LNCaP clone FGC (cell line): ENCODE results near the gene GOLGA3.

Experiments
- DNase-seq: peaks from one replicate; pipeline ENCODE4 v3.0.0-alpha.2; 2011; ENCODE audit warnings: low read depth
- H3K4me3 ChIP-seq: 2 replicates; pipeline ENCODE4 v1.5.1; 2011; ENCODE audit warnings: mild to moderate bottlenecking, low read depth, low read length, control low read depth
- CTCF ChIP-seq: IDR thresholded peaks from 2 replicates; pipeline ENCODE4 v1.5.1; 2012; ENCODE audit warnings: mild to moderate bottlenecking; ENCODE audit not compliant: control insufficient read depth, insufficient read depth; ENCODE audit errors: extremely low read depth

Gene GOLGA3

GRCh38 chr12:132735496-132735895 is 93.2 kb downstream of the GOLGA3 start:
- DNase-seq, result no peak
- no peak for TF ChIP-seq CTCF
- no peak overlapping the region for H3K4me3 ChIP-seq

GRCh38 chr12:132734206-132734605 is 94.5 kb downstream of the GOLGA3 start:
- DNase-seq, result no peak
- no peak overlapping the region for H3K4me3 ChIP-seq
- no peak for TF ChIP-seq CTCF

- DNase-seq, result no peak
- TF ChIP-seq CTCF, result no peak
These were observed 97.1 kb downstream of the GOLGA3 start for GRCh38 chr12:132731574-132731973.

GRCh38 chr12:132730353-132730752 is 98.3 kb downstream of the GOLGA3 start:
- no peak for TF ChIP-seq CTCF
- no peak overlapping the region for H3K4me3 ChIP-seq
- no peak for DNase-seq

More at GRCh38 chr12:132731574-132731973, 97.1 kb downstream of the GOLGA3 start:
- no peak overlapping the region for H3K4me3 ChIP-seq

GRCh38 chr12:132729541-132730320 is 98.9 kb downstream of the GOLGA3 start:
- no peak overlapping the region for H3K4me3 ChIP-seq
- DNase-seq, result no peak

GRCh38 chr12:132728502-132728901 is 100.2 kb downstream of the GOLGA3 start:
- DNase-seq, result no peak
- H3K4me3 ChIP-seq, result no peak overlapping the region
- TF ChIP-seq CTCF, result no peak

More at GRCh38 chr12:132729541-132730320, 98.9 kb downstream of the GOLGA3 start:
- TF ChIP-seq CTCF, result no peak
